ENCODE measurements around the gene ROR2. TPM values are rescaled to one million over a fixed set of nuclear protein-coding genes. Genes with fewer than 3 reads are reported as not detected.

The ROR2 gene
- total RNA-seq, 3 donors from 2014 or later (not counting 1 experiment from before 2014, with no cell fraction given) = 1.7 TPM; not detected in 2

GRCh38 chr9:91660521-91660920 lies 289.5 kb downstream of the ROR2 start:
- Histone ChIP-seq H3K4me3 (ENCODE audit: low read length) (no peak overlapping the region), H3K27ac (ENCODE audit: low read length) (no peak overlapping the region), H3K27me3 (ENCODE audit: control insufficient read depth, insufficient read depth, low read length) (no peaks in the 10 kb centered on the region), H3K9me3 (ENCODE audit: control insufficient read depth, insufficient read depth, low read length) (no peaks in the 10 kb centered on the region), H3K36me3 (ENCODE audit: control insufficient read depth, insufficient read depth, low read length) (no peaks in the 10 kb centered on the region), H3K4me1 (ENCODE audit: control insufficient read depth, insufficient read depth, low read length) (no peaks in the 10 kb centered on the region)
- H3K27me3 Mint-ChIP-seq (ENCODE audit: low read depth in 2 of 2) = peaks cover 17 to 18% of the 10 kb centered on the region in 2 donors
- no peak overlapping the region for H3K4me3 Mint-ChIP-seq
- no peak for TF ChIP-seq CTCF (IDR thresholded peaks at IDR 0.05)
- no peaks in the 10 kb centered on the region for H3K36me3 Mint-ChIP-seq
- intact Hi-C loops (cut with micrococcal nuclease) = no loop called here
- DNase-seq (no peak), ATAC-seq (no peak)
- WGBS (ENCODE audit: insufficient coverage) = 60% methylated on average over 1 of the region's 1 CpG
- no peaks in the 10 kb centered on the region for H3K9me3 Mint-ChIP-seq
- no peaks in the 10 kb centered on the region for H3K4me1 Mint-ChIP-seq
- no peak overlapping the region for H3K27ac Mint-ChIP-seq

DNA sequence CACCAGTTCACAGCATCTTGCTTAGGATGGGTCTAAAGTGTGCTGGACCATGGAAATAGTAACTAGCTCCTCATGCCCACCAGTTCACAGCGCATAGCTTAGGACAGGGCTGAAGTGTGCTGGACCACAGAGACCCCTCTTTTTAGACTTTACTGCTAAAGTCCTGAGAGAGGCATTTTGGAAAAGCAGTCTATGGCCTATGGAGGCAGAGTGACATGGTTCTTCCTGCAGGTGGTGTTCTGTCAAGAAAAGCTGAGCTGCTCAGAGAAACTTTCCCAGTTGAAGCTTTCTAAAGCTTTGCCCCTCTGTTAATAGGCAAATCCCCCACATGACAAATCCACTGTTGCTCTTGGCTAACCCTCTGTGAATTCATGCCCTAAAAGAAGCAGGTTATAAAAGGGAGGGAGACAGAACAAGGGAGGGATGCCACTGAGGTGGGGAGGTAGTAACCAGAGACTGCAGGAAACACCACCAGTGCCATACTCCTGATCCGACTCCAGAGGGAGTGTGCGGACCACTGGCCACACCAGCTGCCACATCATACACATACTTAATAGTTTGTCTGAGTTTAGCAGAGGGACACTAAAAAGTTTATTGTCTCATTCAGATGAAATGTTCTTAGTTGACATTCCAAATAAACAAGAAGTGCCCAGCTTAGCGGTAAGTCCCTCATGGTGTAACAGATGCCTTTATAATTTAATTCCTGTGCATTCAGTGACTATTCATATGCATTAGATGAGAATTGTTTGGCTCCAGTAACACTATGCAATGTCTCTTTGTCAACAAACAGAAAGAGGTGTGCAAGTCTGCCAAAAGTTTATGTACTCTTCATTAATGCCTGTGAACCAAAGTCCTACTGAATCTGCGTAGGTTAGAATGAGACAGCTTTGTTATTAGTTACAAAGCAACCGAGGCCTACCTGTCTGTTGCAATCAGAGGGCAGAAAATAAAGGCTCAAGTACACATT lies 290.2 kb downstream of the ROR2 start:
- peak in 1 of 3 donors; percentile 59 for ATAC-seq

DNA sequence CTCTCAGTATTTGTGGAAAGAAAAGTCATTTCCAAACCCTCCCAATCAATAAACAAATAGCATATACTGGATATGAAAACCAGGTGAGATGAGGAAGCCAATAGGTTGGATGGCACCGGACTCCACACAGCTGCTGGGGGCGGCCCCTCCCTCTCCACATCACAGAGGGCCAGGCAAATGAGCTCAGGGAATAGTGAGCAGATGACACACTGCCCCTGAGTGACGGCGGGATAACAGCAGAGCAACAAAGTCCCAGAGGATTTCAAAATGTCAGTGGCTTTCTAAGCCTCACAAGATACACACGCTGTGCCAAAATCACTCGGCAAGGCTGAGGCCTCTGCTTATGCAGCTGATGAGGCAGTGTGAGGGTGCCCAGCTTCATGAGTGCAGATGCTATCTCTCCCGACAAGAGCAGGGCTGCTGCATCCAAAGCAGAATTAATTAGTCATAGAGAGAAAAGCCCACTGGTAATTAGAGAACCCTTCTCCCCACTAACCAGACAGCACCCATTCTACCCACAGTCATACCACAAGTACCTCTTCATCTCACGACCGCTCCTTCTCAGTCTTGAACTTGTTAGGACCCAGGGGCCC lies 291.4 kb downstream of the ROR2 start:
- ATAC-seq (no peak), DNase-seq (no peak)
- TF ChIP-seq CTCF (IDR thresholded peaks at IDR 0.05) = no peak
- Histone ChIP-seq H3K27ac (ENCODE audit: low read length) (no peak overlapping the region), H3K4me1 (ENCODE audit: control insufficient read depth, insufficient read depth, low read length) (no peaks in the 10 kb centered on the region), H3K9me3 (ENCODE audit: control insufficient read depth, insufficient read depth, low read length) (no peaks in the 10 kb centered on the region), H3K27me3 (ENCODE audit: control insufficient read depth, insufficient read depth, low read length) (no peaks in the 10 kb centered on the region), H3K36me3 (ENCODE audit: control insufficient read depth, insufficient read depth, low read length) (no peaks in the 10 kb centered on the region), H3K4me3 (ENCODE audit: low read length) (no peak overlapping the region)
- Mint-ChIP-seq H3K27me3 (ENCODE audit: low read depth in 2 of 2) (peaks cover 11 to 12% of the 10 kb centered on the region in 2 donors), H3K4me3 (no peak overlapping the region), H3K9me3 (no peaks in the 10 kb centered on the region), H3K36me3 (no peaks in the 10 kb centered on the region), H3K27ac (no peak overlapping the region), H3K4me1 (no peaks in the 10 kb centered on the region)
- 84% methylated on average over 9 of the region's 9 CpGs for WGBS (ENCODE audit: insufficient coverage)
- intact Hi-C loops (cut with micrococcal nuclease) = no loop called here

More for the DNA sequence above, 290.2 kb downstream of the ROR2 start:
- H3K4me1 Mint-ChIP-seq = no peaks in the 10 kb centered on the region
- Histone ChIP-seq H3K27ac (ENCODE audit: low read length) (no peak overlapping the region), H3K4me1 (ENCODE audit: control insufficient read depth, insufficient read depth, low read length) (no peaks in the 10 kb centered on the region), H3K27me3 (ENCODE audit: control insufficient read depth, insufficient read depth, low read length) (no peaks in the 10 kb centered on the region), H3K36me3 (ENCODE audit: control insufficient read depth, insufficient read depth, low read length) (no peaks in the 10 kb centered on the region), H3K4me3 (ENCODE audit: low read length) (no peak overlapping the region), H3K9me3 (ENCODE audit: control insufficient read depth, insufficient read depth, low read length) (no peaks in the 10 kb centered on the region)
- TF ChIP-seq CTCF (IDR thresholded peaks at IDR 0.05) = no peak
- no peaks in the 10 kb centered on the region for H3K36me3 Mint-ChIP-seq
- H3K27me3 Mint-ChIP-seq (ENCODE audit: low read depth in 2 of 2) = peaks cover 17 to 18% of the 10 kb centered on the region in 2 donors
- DNase-seq = peak in 1 of 2 donors; percentile 15
- H3K4me3 Mint-ChIP-seq = no peak overlapping the region
- 94% methylated on average over 4 of the region's 6 CpGs for WGBS (ENCODE audit: insufficient coverage)
- H3K27ac Mint-ChIP-seq = no peak overlapping the region
- intact Hi-C loops (cut with micrococcal nuclease) = no loop called here
- no peaks in the 10 kb centered on the region for H3K9me3 Mint-ChIP-seq

Measured in natural killer cell (primary cell).